ENCODE data around the gene SPR.

Gene SPR

DNA sequence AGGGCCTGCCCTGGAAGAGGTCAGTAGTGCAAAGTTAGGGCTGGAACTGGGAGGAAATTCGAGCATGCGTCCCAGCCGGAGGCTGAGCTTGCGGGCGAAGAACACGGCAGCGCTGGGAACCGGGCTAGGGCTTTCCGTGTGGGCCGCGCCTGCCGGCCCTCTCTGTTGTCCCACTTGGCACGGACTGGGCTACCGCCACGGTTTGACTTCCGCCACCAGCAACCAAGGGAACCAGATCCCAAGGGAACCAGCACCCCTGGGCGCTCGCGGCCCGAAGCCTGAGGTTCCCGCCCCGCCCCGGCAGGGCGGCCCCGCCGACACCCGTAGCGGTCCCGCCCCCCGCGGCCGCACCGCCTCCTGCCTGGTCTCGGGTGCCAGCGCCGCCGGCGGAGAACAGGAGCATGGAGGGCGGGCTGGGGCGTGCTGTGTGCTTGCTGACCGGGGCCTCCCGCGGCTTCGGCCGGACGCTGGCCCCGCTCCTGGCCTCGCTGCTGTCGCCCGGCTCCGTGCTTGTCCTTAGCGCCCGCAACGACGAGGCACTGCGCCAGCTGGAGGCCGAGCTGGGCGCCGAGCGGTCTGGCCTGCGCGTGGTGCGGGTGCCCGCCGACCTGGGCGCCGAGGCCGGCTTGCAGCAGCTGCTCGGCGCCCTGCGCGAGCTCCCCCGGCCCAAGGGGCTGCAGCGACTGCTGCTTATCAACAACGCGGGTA, at the start of gene SPR:
Gene SPR, plus strand, starts transcription at position 377 of the 708 bp plus-strand sequence. Its CDS starts 25 bp downstream, at position 402.
- H3K4me3 Mint-ChIP-seq: peak within 1 kb of the TSS; percentile 74
- H3K27me3 Mint-ChIP-seq: peaks cover 57% of the 10 kb centered on the region
- H3K36me3 Mint-ChIP-seq (ENCODE audit: low read depth): no peaks in the 10 kb centered on the region
- no peak within 1 kb of the TSS for H3K27ac Mint-ChIP-seq
- H3K9me3 Mint-ChIP-seq: no peaks in the 10 kb centered on the region
- no peaks in the 10 kb centered on the region for H3K4me1 Mint-ChIP-seq (ENCODE audit: low read depth)

DNA sequence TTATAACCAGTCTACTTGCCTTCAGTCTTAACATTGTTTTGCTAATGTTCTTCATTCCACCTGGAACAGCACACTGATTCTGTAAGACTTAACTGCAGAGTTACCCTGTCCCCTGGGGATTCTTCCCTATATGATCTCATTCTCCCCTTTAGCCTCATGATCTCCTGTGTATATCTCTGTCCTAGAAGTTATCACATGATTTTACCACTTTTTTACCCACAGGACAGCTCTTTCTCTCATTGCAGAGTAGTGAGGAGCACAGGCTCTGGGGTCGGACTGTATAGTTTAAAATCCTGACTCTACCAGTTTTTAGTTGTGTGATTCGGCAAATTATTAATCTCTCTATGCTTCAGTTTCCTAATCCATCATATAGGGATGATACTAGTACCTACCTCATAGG, 47.1 kb upstream of the SPR start:
- Mint-ChIP-seq H3K27me3 (peaks cover 14% of the 10 kb centered on the region), H3K9me3 (no peaks in the 10 kb centered on the region), H3K4me1 (ENCODE audit: low read depth) (no peaks in the 10 kb centered on the region), H3K36me3 (ENCODE audit: low read depth) (no peaks in the 10 kb centered on the region), H3K27ac (no peak overlapping the region), H3K4me3 (no peak overlapping the region)

DNA sequence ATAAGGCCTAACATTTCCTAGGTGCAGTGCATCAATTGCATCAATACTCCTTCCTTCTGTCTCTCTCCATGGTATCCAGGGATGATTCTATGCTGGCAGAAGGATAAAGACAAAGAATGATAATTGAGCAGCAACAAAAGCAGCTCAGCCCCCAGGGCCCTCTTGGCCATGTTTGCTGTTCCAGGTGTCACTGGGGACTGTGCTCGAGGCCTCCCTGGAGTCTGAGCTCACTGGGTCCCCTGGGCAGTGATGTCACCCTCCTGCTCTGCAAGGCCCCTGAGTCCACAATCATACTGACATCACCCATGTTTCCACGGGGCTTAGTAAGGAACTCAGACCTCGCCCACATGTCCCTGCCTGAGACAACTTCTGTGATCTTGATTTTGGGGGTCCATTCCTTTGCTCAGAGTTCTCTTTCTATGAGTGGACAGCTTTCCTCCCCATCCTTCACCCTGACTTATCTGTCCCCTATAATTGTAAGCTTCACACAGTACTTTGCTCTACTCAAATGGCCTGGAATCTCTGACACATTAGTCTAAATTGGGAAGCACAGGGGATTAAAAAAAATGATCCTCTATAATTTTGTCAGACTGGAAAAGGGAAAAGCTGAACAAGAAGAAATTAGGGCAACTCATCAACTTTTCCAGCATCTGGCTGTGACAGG, 45.6 kb upstream of the SPR start:
- Mint-ChIP-seq H3K27ac (no peak overlapping the region), H3K36me3 (ENCODE audit: low read depth) (no peaks in the 10 kb centered on the region), H3K9me3 (no peaks in the 10 kb centered on the region), H3K4me1 (ENCODE audit: low read depth) (no peaks in the 10 kb centered on the region), H3K27me3 (peaks cover 14% of the 10 kb centered on the region), H3K4me3 (no peak overlapping the region)

DNA sequence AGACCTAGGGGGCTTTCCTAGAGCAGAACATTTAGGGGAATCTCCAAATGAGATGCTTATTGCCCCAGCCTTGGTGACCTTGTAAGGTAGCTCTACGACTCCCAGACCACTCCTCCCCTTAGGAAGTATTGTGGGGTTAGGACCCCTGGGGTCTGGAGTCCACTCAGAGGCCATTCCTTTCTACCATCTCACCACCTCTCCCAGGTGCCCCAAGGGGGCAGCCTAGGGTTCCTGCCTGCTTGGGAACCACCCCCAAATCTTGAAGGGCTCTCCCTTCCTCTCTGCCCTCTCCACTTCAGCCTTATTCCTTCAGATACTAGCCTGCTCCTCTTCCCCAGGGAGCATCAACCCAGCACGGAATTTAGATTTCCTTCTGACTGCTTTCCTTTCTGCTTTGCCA, 43.9 kb upstream of the SPR start:
- no peaks in the 10 kb centered on the region for H3K4me1 Mint-ChIP-seq (ENCODE audit: low read depth)
- no peak overlapping the region for H3K4me3 Mint-ChIP-seq
- no peaks in the 10 kb centered on the region for H3K9me3 Mint-ChIP-seq
- H3K36me3 Mint-ChIP-seq (ENCODE audit: low read depth): no peaks in the 10 kb centered on the region
- peaks cover 14% of the 10 kb centered on the region for H3K27me3 Mint-ChIP-seq
- no peak overlapping the region for H3K27ac Mint-ChIP-seq

DNA sequence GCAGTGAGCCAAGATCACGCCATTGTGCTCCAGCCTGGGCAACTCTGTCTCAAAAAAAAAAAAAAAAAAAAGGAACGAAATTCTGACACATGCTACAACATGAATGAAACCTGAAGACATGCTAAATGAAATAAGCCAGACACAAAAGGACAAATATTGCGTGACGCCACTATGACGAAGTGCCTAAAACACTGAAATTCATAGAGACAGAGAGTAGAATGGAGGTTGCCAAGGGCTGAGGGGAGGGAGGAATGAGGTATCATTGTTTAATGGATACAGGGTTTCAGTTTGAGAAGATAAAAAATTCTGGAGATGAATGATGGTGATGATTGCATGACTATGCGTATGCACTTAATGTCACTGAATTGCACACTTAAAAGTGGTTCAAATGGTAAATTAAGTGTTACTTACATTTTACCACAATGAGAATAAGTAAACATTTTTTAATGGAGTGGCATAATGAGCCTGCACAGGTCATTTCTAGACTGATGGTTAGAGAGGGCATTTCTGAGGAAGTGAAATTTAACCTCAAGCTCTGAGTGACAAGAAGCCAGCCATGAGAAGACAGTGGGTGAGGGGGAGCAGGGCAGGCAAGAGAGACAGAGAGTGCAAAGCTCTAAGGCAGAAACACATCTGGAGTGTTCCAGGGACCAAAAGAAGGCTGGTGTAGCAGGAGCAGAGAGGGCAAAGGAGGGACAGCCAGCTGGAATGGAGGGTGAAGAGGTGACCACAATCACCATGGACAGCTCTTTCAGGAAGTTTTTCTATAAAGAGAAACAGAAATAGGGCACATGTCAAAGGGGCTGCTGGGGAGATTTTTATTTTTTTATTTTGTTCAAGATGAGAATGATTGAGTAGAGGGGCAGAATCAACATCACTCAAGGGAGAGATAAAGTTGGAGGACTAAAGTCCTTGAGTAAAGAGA, 40.8 kb upstream of the SPR start:
- no peak overlapping the region for H3K4me3 Mint-ChIP-seq
- peaks cover 4% of the 10 kb centered on the region for H3K27me3 Mint-ChIP-seq
- H3K4me1 Mint-ChIP-seq (ENCODE audit: low read depth): no peaks in the 10 kb centered on the region
- H3K36me3 Mint-ChIP-seq (ENCODE audit: low read depth): no peaks in the 10 kb centered on the region
- H3K9me3 Mint-ChIP-seq: no peaks in the 10 kb centered on the region
- no peak overlapping the region for H3K27ac Mint-ChIP-seq

DNA sequence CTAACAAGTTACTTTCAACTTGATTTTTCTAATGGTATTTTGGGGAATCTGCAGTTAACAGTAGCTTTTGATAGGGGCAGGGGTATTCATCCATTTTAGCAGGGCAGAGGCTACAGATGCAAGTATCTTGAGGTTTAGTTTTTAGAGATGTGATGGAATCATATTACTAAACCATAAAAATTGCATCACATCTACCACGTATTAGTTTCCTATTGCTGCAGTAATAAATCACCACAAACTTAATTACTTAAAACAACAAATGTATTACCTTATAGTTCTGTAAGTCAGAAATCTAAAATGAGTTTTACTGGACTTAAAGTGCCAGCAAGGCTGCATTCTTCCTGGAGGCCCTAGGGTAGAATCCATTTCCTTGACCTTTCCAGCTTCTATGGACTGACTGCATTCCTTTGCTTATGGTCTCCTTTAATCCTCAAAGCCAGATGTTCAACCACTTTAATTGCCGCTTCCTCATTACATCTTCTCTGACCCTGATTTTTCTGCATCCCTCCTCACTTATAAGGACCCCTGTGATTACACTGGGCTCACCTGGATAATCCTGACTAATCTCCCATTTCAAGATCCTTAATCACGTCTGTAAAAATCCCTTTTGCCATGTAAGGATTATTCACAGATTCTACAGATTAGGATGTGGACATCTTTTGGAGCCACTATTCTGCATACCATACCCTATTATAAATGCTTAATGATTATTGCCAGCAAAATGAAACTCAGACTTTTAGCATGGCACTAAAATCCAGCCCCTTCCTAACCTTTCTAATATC, 39.5 kb upstream of the SPR start:
- Mint-ChIP-seq H3K27ac (no peak overlapping the region), H3K9me3 (no peaks in the 10 kb centered on the region)

DNA sequence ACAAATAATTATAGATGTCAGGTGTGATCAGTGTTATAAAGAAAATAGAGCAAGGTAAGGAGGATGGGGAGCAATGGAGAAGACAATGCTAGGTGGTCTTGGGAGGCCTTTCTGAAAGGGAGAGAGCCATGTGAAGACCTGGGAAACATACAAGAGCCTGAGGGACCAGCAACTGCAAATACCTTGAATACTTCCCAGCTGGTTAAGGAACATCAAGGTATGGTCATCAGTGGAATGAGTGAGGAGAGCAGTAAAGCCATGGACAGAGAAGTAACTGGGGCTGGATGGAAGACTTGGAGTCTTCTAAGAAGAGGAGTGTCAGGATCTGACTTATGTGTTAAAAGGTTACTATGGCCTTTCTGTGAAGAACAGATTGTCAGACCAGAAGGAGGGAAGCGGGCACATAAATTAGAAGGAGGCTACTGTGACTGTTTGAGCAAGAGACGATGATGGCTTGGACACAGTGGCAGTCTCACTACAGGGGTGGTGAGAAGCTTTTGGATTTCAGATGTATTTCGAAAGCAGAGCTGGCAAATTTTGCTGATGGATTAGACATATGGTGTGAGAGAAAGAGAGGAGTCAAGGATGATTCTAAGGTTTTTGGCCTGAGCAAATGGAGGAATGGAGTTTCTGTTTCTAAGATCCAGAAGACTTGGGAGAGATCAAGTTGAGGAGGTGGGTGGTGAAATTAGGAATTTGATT, 38.6 kb upstream of the SPR start:
- peaks cover 6% of the 10 kb centered on the region for H3K27me3 Mint-ChIP-seq
- no peaks in the 10 kb centered on the region for H3K9me3 Mint-ChIP-seq
- no peak overlapping the region for H3K27ac Mint-ChIP-seq
- H3K4me1 Mint-ChIP-seq (ENCODE audit: low read depth): no peaks in the 10 kb centered on the region
- no peak overlapping the region for H3K4me3 Mint-ChIP-seq
- no peaks in the 10 kb centered on the region for H3K36me3 Mint-ChIP-seq (ENCODE audit: low read depth)

More for the DNA sequence above, 39.5 kb upstream of the SPR start:
- Mint-ChIP-seq H3K27me3 (peaks cover 5% of the 10 kb centered on the region), H3K36me3 (ENCODE audit: low read depth) (no peaks in the 10 kb centered on the region), H3K4me1 (ENCODE audit: low read depth) (no peaks in the 10 kb centered on the region), H3K4me3 (no peak overlapping the region)

DNA sequence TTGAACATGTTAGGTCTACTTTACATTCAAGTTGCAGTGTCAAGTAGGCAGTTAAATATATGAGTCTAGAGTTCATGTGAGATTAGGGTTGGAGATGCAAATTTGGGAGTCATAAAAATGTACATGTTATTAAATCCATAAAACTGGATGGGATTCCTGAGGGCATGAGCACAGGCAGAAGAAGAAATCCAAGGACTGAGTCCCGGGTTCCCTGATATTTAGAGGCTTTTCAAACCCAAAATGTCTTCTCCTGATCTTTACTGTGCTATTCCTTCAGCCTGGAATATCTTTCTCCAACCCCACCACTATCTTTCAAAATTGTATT, 38.1 kb upstream of the SPR start:
- Mint-ChIP-seq H3K4me1 (ENCODE audit: low read depth) (no peaks in the 10 kb centered on the region), H3K27ac (no peak overlapping the region), H3K36me3 (ENCODE audit: low read depth) (no peaks in the 10 kb centered on the region), H3K9me3 (no peaks in the 10 kb centered on the region), H3K27me3 (peaks cover 7% of the 10 kb centered on the region), H3K4me3 (no peak overlapping the region)

DNA sequence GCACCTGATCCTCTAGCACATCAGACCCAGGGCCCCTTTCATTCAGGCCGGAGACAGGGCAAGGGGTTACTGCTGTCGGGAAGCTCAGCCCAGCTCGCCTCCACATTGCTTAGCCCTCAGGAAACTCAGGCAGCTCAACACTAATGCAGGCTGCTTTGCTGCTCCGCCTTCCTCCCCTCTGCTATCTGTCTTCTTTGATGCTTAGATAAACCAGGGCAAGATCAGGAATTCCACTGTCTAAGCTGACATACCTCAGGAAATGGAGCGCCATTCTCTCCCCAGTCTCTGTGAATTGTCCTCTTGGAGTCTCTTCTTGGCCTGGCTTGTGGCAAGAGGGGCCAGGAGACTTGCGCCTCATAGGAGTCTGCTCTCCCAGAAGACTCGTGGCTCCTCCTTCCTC, 35.9 kb upstream of the SPR start:
- Mint-ChIP-seq H3K4me1 (ENCODE audit: low read depth) (no peaks in the 10 kb centered on the region), H3K36me3 (ENCODE audit: low read depth) (no peaks in the 10 kb centered on the region), H3K9me3 (no peaks in the 10 kb centered on the region), H3K27ac (no peak overlapping the region), H3K27me3 (peaks cover 25% of the 10 kb centered on the region), H3K4me3 (no peak overlapping the region)

DNA sequence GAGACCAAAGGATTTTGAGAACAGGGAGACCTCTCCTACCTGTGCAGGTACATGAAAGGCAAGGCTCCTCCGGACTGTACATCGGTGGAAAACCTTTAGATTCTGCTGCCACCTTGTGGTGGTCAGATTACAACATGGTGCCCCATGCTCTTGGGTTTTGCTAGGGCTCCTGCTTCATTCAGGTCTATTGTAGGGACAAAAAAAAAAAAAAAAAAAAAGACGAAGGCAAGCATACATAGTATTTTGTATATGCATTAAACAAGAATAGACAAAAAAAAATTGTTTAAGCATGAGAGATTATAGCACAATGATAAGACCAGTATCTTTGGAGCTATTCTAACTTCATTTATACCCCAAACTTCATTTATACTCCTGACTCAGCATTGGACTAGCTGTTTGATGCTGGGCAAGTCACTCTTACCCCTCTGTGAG, 27.4 kb upstream of the SPR start:
- Mint-ChIP-seq H3K27ac (no peak overlapping the region), H3K4me1 (ENCODE audit: low read depth) (peaks cover 9% of the 10 kb centered on the region), H3K9me3 (no peaks in the 10 kb centered on the region), H3K27me3 (peaks cover 72% of the 10 kb centered on the region), H3K4me3 (no peak overlapping the region), H3K36me3 (ENCODE audit: low read depth) (no peaks in the 10 kb centered on the region)

DNA sequence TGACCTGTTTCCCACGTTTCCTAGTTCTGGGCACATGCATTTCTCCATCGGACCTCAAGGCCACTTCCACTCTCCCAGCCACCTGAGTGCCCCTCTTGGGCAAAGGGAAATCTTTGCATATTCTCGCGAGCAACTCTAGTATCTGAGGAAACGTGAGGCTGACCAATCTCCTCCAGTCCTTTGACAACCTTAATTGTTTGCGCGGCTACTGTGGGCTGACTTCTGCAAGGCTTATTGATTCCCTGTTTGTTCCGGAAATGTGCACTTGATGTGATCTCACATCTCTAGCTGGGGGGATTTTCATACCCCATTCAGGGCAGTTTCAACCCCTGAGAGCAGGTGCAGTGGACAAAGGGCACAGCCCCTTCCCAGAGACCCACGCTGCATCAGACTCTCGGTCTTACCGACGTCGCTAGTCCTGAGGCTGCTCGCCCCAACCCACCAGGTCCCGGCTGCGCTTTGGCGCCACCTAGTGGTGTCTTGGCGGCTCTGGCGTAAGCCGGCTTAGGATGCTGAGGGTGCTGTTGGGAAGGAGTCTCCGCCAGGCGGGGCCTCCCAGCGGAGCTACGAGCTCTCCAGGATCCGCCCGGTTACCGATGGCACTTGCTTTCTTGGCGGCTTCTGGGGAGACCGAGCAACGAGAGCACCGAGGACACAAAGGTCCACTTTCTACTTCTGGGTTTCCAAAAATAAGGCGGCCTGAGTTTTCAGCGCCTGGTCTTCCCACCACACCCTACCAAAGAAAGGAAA, 24.8 kb upstream of the SPR start:
- Mint-ChIP-seq H3K27me3 (peaks cover 63% of the 10 kb centered on the region), H3K36me3 (ENCODE audit: low read depth) (no peaks in the 10 kb centered on the region), H3K4me3 (peak overlapping the region; percentile 62), H3K9me3 (no peaks in the 10 kb centered on the region), H3K27ac (no peak overlapping the region), H3K4me1 (ENCODE audit: low read depth) (peaks cover 9% of the 10 kb centered on the region)

DNA sequence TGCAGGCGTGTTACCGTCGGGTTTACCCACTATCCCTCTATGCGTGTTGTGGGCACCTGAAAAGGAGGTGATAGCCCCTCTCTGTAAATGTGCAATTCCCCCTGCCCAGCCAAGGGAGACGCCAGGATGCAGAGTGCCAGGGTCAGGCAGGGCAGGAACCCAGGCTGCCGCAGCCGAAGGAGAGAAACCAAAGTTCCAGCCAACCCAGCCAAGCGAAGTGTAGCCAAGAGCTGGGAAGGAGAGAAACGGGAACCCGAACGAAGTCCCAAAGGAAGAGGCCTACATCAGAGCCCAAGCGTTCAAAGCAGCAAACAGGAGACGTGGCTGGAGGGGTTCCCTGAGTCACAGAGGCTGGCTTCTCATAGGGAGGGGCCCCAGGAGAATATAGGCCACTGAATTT, 24.2 kb upstream of the SPR start:
- H3K27me3 Mint-ChIP-seq: peaks cover 62% of the 10 kb centered on the region
- no peak overlapping the region for H3K4me3 Mint-ChIP-seq
- no peaks in the 10 kb centered on the region for H3K36me3 Mint-ChIP-seq (ENCODE audit: low read depth)
- H3K9me3 Mint-ChIP-seq: no peaks in the 10 kb centered on the region
- no peak overlapping the region for H3K27ac Mint-ChIP-seq
- H3K4me1 Mint-ChIP-seq (ENCODE audit: low read depth): peaks cover 9% of the 10 kb centered on the region

DNA sequence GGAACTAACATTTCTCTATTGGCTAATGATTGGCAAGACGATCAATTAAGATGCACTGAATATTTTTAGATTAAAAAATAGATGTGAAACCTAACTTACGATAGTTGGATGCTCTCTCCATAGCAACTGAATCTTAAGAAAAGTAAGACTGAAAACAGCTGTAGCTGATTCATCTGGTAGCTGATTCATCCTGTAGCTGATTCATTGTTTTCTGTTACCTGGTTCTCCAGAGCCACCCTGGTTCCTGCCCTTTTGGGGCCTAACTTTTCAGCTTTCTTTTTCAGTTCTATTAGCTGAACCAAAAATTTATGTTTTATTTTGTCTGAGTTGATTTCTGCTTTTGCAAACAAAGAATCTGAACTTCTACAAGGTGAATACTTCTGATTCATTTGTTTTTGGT, 22.7 kb upstream of the SPR start:
- Mint-ChIP-seq H3K36me3 (ENCODE audit: low read depth) (no peaks in the 10 kb centered on the region), H3K4me1 (ENCODE audit: low read depth) (peaks cover 9% of the 10 kb centered on the region), H3K27ac (no peak overlapping the region), H3K27me3 (peaks cover 63% of the 10 kb centered on the region), H3K4me3 (no peak overlapping the region), H3K9me3 (no peaks in the 10 kb centered on the region)
